Activated naive CD4-positive, alpha-beta T cell treated with anti-CD3 and anti-CD28 coated beads, Interleukin-2, amount 50 U/mL, for 72 hours (primary cell): ENCODE data around the gene DGUOK. TPM values are rescaled to one million over a fixed set of nuclear protein-coding genes. Genes with fewer than 3 reads are reported as not detected.

Experiments used
- ATAC-seq, 2 donors: fragments of 150-1000 bp; cut with Tn5 transposase; 2 replicates each; pipeline ENCODE4 v1.10.0; 2021; ENCODE audit warnings: mild to moderate bottlenecking in 2 of 2, moderate library complexity in 2 of 2
- DNase-seq, 2 donors: peaks; one replicate each; pipeline ENCODE4 v3.0.0; 2021 to 2022; ENCODE audit warnings: low spot score in 2 of 2
- H3K27ac Mint-ChIP-seq, 2 donors: one replicate each; pipeline ENCODE4 v1.8.0; 2022; ENCODE audit warnings: mild to moderate bottlenecking in 2 of 2, mixed read lengths in 2 of 2
- H3K36me3 Mint-ChIP-seq, 2 donors: one replicate each; pipeline ENCODE4 v1.8.0; 2022; ENCODE audit warnings: mixed read lengths in 2 of 2
- H3K9me3 Mint-ChIP-seq, 2 donors: one replicate each; pipeline ENCODE4 v1.8.0; 2022; ENCODE audit warnings: mixed read lengths in 2 of 2
- total RNA-seq, 2 donors: library from RNA; stranded (reverse); gene quantifications; one replicate each; pipeline ENCODE4 v1.2.3, GENCODE V29; 2022

DGUOK gene
- total RNA-seq, 2 donors from 2014 or later = 75.5 to 89.1 TPM

GRCh38 chr2:73956218-73956865, 29.7 kb downstream of the DGUOK start:
- no peak for DNase-seq
- no peak for ATAC-seq
- H3K36me3 Mint-ChIP-seq = peaks cover 34 to 60% of the 10 kb centered on the region in 2 donors
- no peaks in the 10 kb centered on the region for H3K9me3 Mint-ChIP-seq
- H3K27ac Mint-ChIP-seq = peak overlapping the region in 1 of 2 donors; percentile 65

- peaks cover 6 to 7% of the 10 kb centered on the region in 2 donors for H3K9me3 Mint-ChIP-seq
- no peak overlapping the region for H3K27ac Mint-ChIP-seq
- peaks cover 21 to 56% of the 10 kb centered on the region in 2 donors for H3K36me3 Mint-ChIP-seq
Measured at GRCh38 chr2:73961274-73961673, 34.6 kb downstream of the DGUOK start.

GRCh38 chr2:73961823-73962615, 35.3 kb downstream of the DGUOK start:
- H3K36me3 Mint-ChIP-seq = peaks cover 15 to 49% of the 10 kb centered on the region in 2 donors
- DNase-seq (no peak), ATAC-seq (no peak)
- peaks cover 6 to 7% of the 10 kb centered on the region in 2 donors for H3K9me3 Mint-ChIP-seq
- peak overlapping the region in 1 of 2 donors; percentile 27 for H3K27ac Mint-ChIP-seq

More at GRCh38 chr2:73961274-73961673, 34.6 kb downstream of the DGUOK start:
- DNase-seq (no peak), ATAC-seq (no peak)

GRCh38 chr2:73962798-73963197, 36.1 kb downstream of the DGUOK start:
- ATAC-seq (no peak), DNase-seq (no peak)
- H3K27ac Mint-ChIP-seq = peak overlapping the region in 1 of 2 donors; percentile 76
- peaks cover 6 to 7% of the 10 kb centered on the region in 2 donors for H3K9me3 Mint-ChIP-seq
- peaks cover 15 to 45% of the 10 kb centered on the region in 2 donors for H3K36me3 Mint-ChIP-seq

GRCh38 chr2:73963385-73964120, 36.9 kb downstream of the DGUOK start:
- Mint-ChIP-seq H3K27ac (peak overlapping the region; percentile 56 to 76), H3K36me3 (peaks cover 15 to 37% of the 10 kb centered on the region in 2 donors), H3K9me3 (peaks cover 6 to 7% of the 10 kb centered on the region in 2 donors)
- peak in 1 of 2 donors; percentile 57 for DNase-seq
- peak; percentile 95 to 97 for ATAC-seq

GRCh38 chr2:73964223-73964622, 37.5 kb downstream of the DGUOK start:
- Mint-ChIP-seq H3K36me3 (peaks cover 8 to 30% of the 10 kb centered on the region in 2 donors), H3K27ac (peak overlapping the region; percentile 56 to 76), H3K9me3 (peaks cover 6 to 7% of the 10 kb centered on the region in 2 donors)
- ATAC-seq = peak; percentile 49 to 71
- DNase-seq = no peak

- H3K36me3 Mint-ChIP-seq = peaks cover 7 to 27% of the 10 kb centered on the region in 2 donors
- peak overlapping the region in 1 of 2 donors; percentile 60 for H3K27ac Mint-ChIP-seq
- ATAC-seq (no peak), DNase-seq (no peak)
- peaks cover 6 to 7% of the 10 kb centered on the region in 2 donors for H3K9me3 Mint-ChIP-seq
Measured at GRCh38 chr2:73965053-73965452, 38.4 kb downstream of the DGUOK start.

- H3K36me3 Mint-ChIP-seq = peaks cover 0 to 7% of the 10 kb centered on the region in 2 donors
- no peak overlapping the region for H3K27ac Mint-ChIP-seq
- no peaks in the 10 kb centered on the region for H3K9me3 Mint-ChIP-seq
- ATAC-seq = no peak
- DNase-seq = no peak
Measured at GRCh38 chr2:73968357-73968937, 41.8 kb downstream of the DGUOK start.

GRCh38 chr2:73969356-73969755, 42.7 kb downstream of the DGUOK start:
- Mint-ChIP-seq H3K27ac (peak overlapping the region in 1 of 2 donors; percentile 86), H3K9me3 (no peaks in the 10 kb centered on the region), H3K36me3 (peaks cover 0 to 7% of the 10 kb centered on the region in 2 donors)
- ATAC-seq = peak; percentile 19 to 36
- DNase-seq = no peak

GRCh38 chr2:73970141-73970803, 43.6 kb downstream of the DGUOK start:
- Mint-ChIP-seq H3K36me3 (peaks cover 0 to 7% of the 10 kb centered on the region in 2 donors), H3K9me3 (no peaks in the 10 kb centered on the region), H3K27ac (peak overlapping the region; percentile 75 to 86)
- peak in 1 of 2 donors; percentile 4 for ATAC-seq
- DNase-seq = no peak

- ATAC-seq (peak; percentile 77 to 87), DNase-seq (peak; percentile 40 to 73)
- peaks cover 0 to 7% of the 10 kb centered on the region in 2 donors for H3K36me3 Mint-ChIP-seq
- peak overlapping the region; percentile 72 to 86 for H3K27ac Mint-ChIP-seq
- no peaks in the 10 kb centered on the region for H3K9me3 Mint-ChIP-seq
Measured at GRCh38 chr2:73970850-73971471, 44.3 kb downstream of the DGUOK start.

GRCh38 chr2:73971722-73972121, 45.0 kb downstream of the DGUOK start:
- DNase-seq (no peak), ATAC-seq (peak; percentile 12 to 15)
- Mint-ChIP-seq H3K27ac (peak overlapping the region in 1 of 2 donors; percentile 86), H3K36me3 (peaks cover 0 to 7% of the 10 kb centered on the region in 2 donors), H3K9me3 (no peaks in the 10 kb centered on the region)

GRCh38 chr2:73972846-73973245, 46.2 kb downstream of the DGUOK start:
- ATAC-seq (no peak), DNase-seq (no peak)
- no peak overlapping the region for H3K27ac Mint-ChIP-seq
- H3K9me3 Mint-ChIP-seq = no peaks in the 10 kb centered on the region
- peaks cover 0 to 7% of the 10 kb centered on the region in 2 donors for H3K36me3 Mint-ChIP-seq

- ATAC-seq (no peak), DNase-seq (no peak)
- H3K36me3 Mint-ChIP-seq = no peaks in the 10 kb centered on the region
- no peak overlapping the region for H3K27ac Mint-ChIP-seq
- no peaks in the 10 kb centered on the region for H3K9me3 Mint-ChIP-seq
Measured at GRCh38 chr2:73975731-73976130, 49.1 kb downstream of the DGUOK start.

- Mint-ChIP-seq H3K27ac (peak overlapping the region in 1 of 2 donors; percentile 16), H3K9me3 (no peaks in the 10 kb centered on the region), H3K36me3 (no peaks in the 10 kb centered on the region)
- ATAC-seq (no peak), DNase-seq (no peak)
Measured at GRCh38 chr2:73976803-73977202, 50.1 kb downstream of the DGUOK start.
